ENCODE measurements around the gene PTCD2. TPM values are rescaled to one million over a fixed set of nuclear protein-coding genes. Genes with fewer than 3 reads are reported as not detected.

PTCD2 gene
- total RNA-seq, 2 donors from 2014 or later = 9.5 to 13.4 TPM

DNA sequence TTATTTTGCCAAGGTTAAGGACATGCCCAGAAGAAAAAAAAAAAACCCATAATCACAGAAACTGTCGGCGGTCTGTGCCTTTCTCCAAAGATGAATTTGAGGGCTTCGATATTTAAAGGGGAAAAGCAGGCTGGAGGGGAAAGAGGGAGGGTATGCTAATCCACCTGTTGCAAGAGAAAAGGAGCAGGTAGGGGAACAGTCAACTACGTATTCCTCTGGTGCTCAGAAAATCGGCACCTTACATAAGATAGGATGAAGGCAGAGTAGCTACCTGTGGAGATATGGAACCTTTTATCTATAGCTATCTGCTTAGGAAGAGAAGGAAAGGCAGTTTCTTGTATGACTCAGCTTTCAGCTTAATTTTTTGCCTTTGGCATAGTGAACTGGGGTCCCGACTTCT lies 77.7 kb downstream of the PTCD2 start:
- TF ChIP-seq, protein P1, sequence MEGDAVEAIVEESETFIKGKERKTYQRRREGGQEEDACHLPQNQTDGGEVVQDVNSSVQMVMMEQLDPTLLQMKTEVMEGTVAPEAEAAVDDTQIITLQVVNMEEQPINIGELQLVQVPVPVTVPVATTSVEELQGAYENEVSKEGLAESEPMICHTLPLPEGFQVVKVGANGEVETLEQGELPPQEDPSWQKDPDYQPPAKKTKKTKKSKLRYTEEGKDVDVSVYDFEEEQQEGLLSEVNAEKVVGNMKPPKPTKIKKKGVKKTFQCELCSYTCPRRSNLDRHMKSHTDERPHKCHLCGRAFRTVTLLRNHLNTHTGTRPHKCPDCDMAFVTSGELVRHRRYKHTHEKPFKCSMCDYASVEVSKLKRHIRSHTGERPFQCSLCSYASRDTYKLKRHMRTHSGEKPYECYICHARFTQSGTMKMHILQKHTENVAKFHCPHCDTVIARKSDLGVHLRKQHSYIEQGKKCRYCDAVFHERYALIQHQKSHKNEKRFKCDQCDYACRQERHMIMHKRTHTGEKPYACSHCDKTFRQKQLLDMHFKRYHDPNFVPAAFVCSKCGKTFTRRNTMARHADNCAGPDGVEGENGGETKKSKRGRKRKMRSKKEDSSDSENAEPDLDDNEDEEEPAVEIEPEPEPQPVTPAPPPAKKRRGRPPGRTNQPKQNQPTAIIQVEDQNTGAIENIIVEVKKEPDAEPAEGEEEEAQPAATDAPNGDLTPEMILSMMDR (conservative IDR thresholded peaks at IDR 0.05) = no peak
- Mint-ChIP-seq H3K36me3 (ENCODE audit: low read depth) (no peaks in the 10 kb centered on the region), H3K27ac (no peak overlapping the region), H3K4me1 (peaks cover 3% of the 10 kb centered on the region), H3K4me3 (no peak overlapping the region), H3K9me3 (peaks cover 25% of the 10 kb centered on the region), H3K27me3 (ENCODE audit: insufficient read depth) (peaks cover 4% of the 10 kb centered on the region)
- Histone ChIP-seq H3K27me3 (ENCODE audit: control insufficient read depth, insufficient read depth, low read length, poor library complexity, severe bottlenecking) (no peaks in the 10 kb centered on the region), H3K27ac (ENCODE audit: low read depth, low read length) (no peak overlapping the region), H3K4me3 (ENCODE audit: low read length) (no peak overlapping the region), H3K36me3 (ENCODE audit: control insufficient read depth, insufficient read depth, low read length) (no peaks in the 10 kb centered on the region), H3K9me3 (ENCODE audit: control insufficient read depth, low read length) (peaks cover 19% of the 10 kb centered on the region), H3K4me1 (ENCODE audit: control insufficient read depth, insufficient read depth, low read length) (no peaks in the 10 kb centered on the region), H3K9ac (ENCODE audit: extremely low read depth, low read length, poor library complexity, severe bottlenecking) (no peak overlapping the region)
- no peak for DNase-seq
- WGBS, 2 experiments (ENCODE audit: insufficient coverage in 1 of 2, insufficient read length in 1 of 2) = 75 to 76% methylated on average over 5 to 6 of the region's 6 CpGs

DNA sequence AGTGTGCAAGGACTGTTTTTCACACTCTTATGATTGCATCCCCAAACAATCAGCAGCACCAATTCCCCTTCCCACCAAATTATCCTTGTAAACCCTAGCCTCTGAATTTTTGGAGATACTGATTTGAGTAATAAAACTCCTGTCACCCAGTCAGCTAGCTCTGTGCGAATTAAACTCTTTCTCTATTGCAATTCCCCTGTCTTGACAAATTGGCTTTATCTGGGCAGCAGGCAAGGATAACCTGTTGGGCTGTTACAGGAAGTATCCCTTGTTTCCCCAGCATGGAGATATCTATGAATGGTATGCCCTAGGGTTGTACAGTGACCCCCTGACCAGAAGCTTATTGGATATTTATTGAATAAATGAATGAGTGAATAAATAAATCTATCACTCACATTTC lies 80.8 kb downstream of the PTCD2 start:
- Mint-ChIP-seq H3K27me3 (ENCODE audit: insufficient read depth) (peaks cover 3% of the 10 kb centered on the region), H3K36me3 (ENCODE audit: low read depth) (no peaks in the 10 kb centered on the region), H3K4me1 (peaks cover 3% of the 10 kb centered on the region), H3K4me3 (no peak overlapping the region), H3K27ac (no peak overlapping the region), H3K9me3 (peaks cover 37% of the 10 kb centered on the region)
- no peak overlapping the region for H3K9ac ChIP-seq (ENCODE audit: extremely low read depth, low read length, poor library complexity, severe bottlenecking)
- TF ChIP-seq, protein P1 (conservative IDR thresholded peaks at IDR 0.05) = no peak
- no peaks in the 10 kb centered on the region for H3K36me3 ChIP-seq (ENCODE audit: control insufficient read depth, insufficient read depth, low read length)
- H3K9me3 ChIP-seq (ENCODE audit: control insufficient read depth, low read length) = peaks cover 19% of the 10 kb centered on the region
- H3K4me3 ChIP-seq (ENCODE audit: low read length) = no peak overlapping the region
- H3K27ac ChIP-seq (ENCODE audit: low read depth, low read length) = no peak overlapping the region
- no peaks in the 10 kb centered on the region for H3K27me3 ChIP-seq (ENCODE audit: control insufficient read depth, insufficient read depth, low read length, poor library complexity, severe bottlenecking)
- H3K4me1 ChIP-seq (ENCODE audit: control insufficient read depth, insufficient read depth, low read length) = no peaks in the 10 kb centered on the region
- no peak for DNase-seq
- WGBS, 2 experiments (ENCODE audit: insufficient coverage in 1 of 2, insufficient read length in 1 of 2) = 91% methylated on average over 1 of the region's 1 CpG; no CpG with 5 or more reads in 1 of the 2 experiments

DNA sequence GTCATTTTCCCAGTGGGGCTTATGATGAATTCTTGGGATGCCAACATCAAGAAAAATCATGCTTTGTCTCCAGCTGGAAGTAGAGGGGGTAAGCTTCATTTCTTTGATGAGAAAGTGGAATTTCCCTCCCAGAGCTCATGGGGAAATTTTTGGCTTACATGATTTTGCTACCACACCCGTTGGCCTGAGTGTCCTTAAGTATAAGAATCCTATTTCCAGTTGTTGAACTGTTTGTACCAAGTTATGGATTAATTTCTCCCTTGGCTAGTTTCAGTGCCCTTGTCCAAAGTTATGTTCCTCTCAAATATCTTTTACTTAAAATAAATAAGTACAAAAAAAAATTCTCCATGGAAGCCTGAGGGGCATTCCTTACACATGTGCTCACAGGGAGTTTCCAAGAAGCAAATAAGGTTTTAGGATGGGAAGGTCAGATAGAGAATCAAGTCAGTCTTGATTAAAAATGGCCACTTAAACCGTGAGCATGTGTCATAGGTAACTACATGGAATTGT lies 82.3 kb downstream of the PTCD2 start:
- Mint-ChIP-seq H3K4me1 (peaks cover 3% of the 10 kb centered on the region), H3K9me3 (peaks cover 37% of the 10 kb centered on the region)
- WGBS, 2 experiments (ENCODE audit: insufficient coverage in 1 of 2, insufficient read length in 1 of 2) = 67 to 91% methylated on average over 1 to 2 of the region's 2 CpGs

More for the DNA sequence above, 82.3 kb downstream of the PTCD2 start:
- Histone ChIP-seq H3K27ac (ENCODE audit: low read depth, low read length) (no peak overlapping the region), H3K27me3 (ENCODE audit: control insufficient read depth, insufficient read depth, low read length, poor library complexity, severe bottlenecking) (no peaks in the 10 kb centered on the region), H3K9ac (ENCODE audit: extremely low read depth, low read length, poor library complexity, severe bottlenecking) (no peak overlapping the region), H3K4me3 (ENCODE audit: low read length) (no peak overlapping the region), H3K9me3 (ENCODE audit: control insufficient read depth, low read length) (peaks cover 19% of the 10 kb centered on the region), H3K4me1 (ENCODE audit: control insufficient read depth, insufficient read depth, low read length) (no peaks in the 10 kb centered on the region), H3K36me3 (ENCODE audit: control insufficient read depth, insufficient read depth, low read length) (no peaks in the 10 kb centered on the region)
- TF ChIP-seq, protein P1 (conservative IDR thresholded peaks at IDR 0.05) = no peak
- no peak for DNase-seq
- no peak overlapping the region for H3K4me3 Mint-ChIP-seq
- peaks cover 3% of the 10 kb centered on the region for H3K27me3 Mint-ChIP-seq (ENCODE audit: insufficient read depth)
- H3K27ac Mint-ChIP-seq = no peak overlapping the region
- no peaks in the 10 kb centered on the region for H3K36me3 Mint-ChIP-seq (ENCODE audit: low read depth)

Data from endodermal cell (in vitro differentiated cells).